Trophoblast cell (in vitro differentiated cells and primary cell): Measurements from ENCODE around the gene INSYN2A. TPM values are rescaled to one million over a fixed set of nuclear protein-coding genes. Genes with fewer than 3 reads are reported as not detected.
A peak's percentile ranks its signal among the peaks of the same experiment; 100 is the strongest.

ENCODE experiments used
- DNase-seq, 2 donors: peaks; one replicate each; pipeline ENCODE4 v3.0.0-alpha.2; 2016
- H2AFZ ChIP-seq: 2 replicates; pipeline ENCODE4 v1.6.1; 2013; ENCODE audit warnings: low read length, moderate library complexity, mild to moderate bottlenecking; ENCODE audit not compliant: insufficient read depth, poor library complexity
- H2AK5ac ChIP-seq: 2 replicates; pipeline ENCODE4 v1.6.1; 2013; ENCODE audit warnings: mild to moderate bottlenecking, low read length
- H2BK120ac ChIP-seq: 2 replicates; pipeline ENCODE4 v1.6.1; 2013; ENCODE audit warnings: low read length, mild to moderate bottlenecking, moderate library complexity; ENCODE audit not compliant: insufficient read depth, poor library complexity
- H2BK12ac ChIP-seq: 2 replicates; pipeline ENCODE4 v1.6.1; 2013; ENCODE audit warnings: mild to moderate bottlenecking, low read length, moderate library complexity
- H2BK5ac ChIP-seq: 2 replicates; pipeline ENCODE4 v1.6.1; 2013; ENCODE audit warnings: low read length, low read depth, moderate library complexity, mild to moderate bottlenecking; ENCODE audit not compliant: poor library complexity
- H3K14ac ChIP-seq: 2 replicates; pipeline ENCODE4 v1.6.1; 2013; ENCODE audit warnings: mild to moderate bottlenecking, low read length
- H3K18ac ChIP-seq: 2 replicates; pipeline ENCODE4 v1.6.1; 2013; ENCODE audit warnings: mild to moderate bottlenecking, low read length
- H3K23ac ChIP-seq: 2 replicates; pipeline ENCODE4 v1.6.1; 2013; ENCODE audit warnings: low read length
- H3K27ac ChIP-seq: 2 replicates; pipeline ENCODE4 v1.5.1; 2013; ENCODE audit warnings: low read depth, mild to moderate bottlenecking, inconsistent platforms, low read length, moderate library complexity
- H3K27me3 ChIP-seq: 2 replicates; pipeline ENCODE4 v1.6.1; 2013; ENCODE audit warnings: inconsistent platforms, mild to moderate bottlenecking, low read length, moderate library complexity; ENCODE audit not compliant: insufficient read depth
- H3K36me3 ChIP-seq, 2 experiments: 1 replicate in 1 of 2; 2 replicates in 1 of 2; pipeline ENCODE4 v1.6.1; 2013; ENCODE audit warnings: low read length in 2 of 2, mild to moderate bottlenecking in 2 of 2, moderate library complexity in 1 of 2; ENCODE audit not compliant: insufficient read depth in 2 of 2, control insufficient read depth in 1 of 2
- H3K4ac ChIP-seq: 2 replicates; pipeline ENCODE4 v1.6.1; 2013; ENCODE audit warnings: low read depth, mild to moderate bottlenecking, low read length, moderate library complexity
- H3K4me1 ChIP-seq, 2 experiments: 1 replicate in 1 of 2; 2 replicates in 1 of 2; pipeline ENCODE4 v1.6.1; 2013; ENCODE audit warnings: low read length in 2 of 2, mild to moderate bottlenecking in 2 of 2, moderate library complexity in 1 of 2; ENCODE audit not compliant: insufficient read depth in 2 of 2, control insufficient read depth in 1 of 2
- H3K4me2 ChIP-seq: 2 replicates; pipeline ENCODE4 v1.6.1; 2013; ENCODE audit warnings: inconsistent platforms, mild to moderate bottlenecking, low read length, moderate library complexity
- H3K4me3 ChIP-seq: 2 replicates; pipeline ENCODE4 v1.5.1; 2013; ENCODE audit warnings: mild to moderate bottlenecking, low read depth, low read length, inconsistent platforms
- H3K79me1 ChIP-seq: one replicate; pipeline ENCODE4 v1.6.1; 2013; ENCODE audit warnings: low read length
- H3K79me2 ChIP-seq: 2 replicates; pipeline ENCODE4 v1.6.1; 2013; ENCODE audit warnings: low read length, mild to moderate bottlenecking; ENCODE audit not compliant: control insufficient read depth, insufficient read depth, poor library complexity
- H3K9ac ChIP-seq: 2 replicates; pipeline ENCODE4 v1.6.1; 2013; ENCODE audit warnings: mild to moderate bottlenecking, low read length
- H3K9me3 ChIP-seq: 2 replicates; pipeline ENCODE4 v1.6.1; 2013; ENCODE audit warnings: low read depth, mild to moderate bottlenecking, control low read depth, inconsistent platforms, low read length; ENCODE audit not compliant: insufficient read depth
- H4K12ac ChIP-seq: 2 replicates; pipeline ENCODE4 v1.6.1; 2013; ENCODE audit warnings: low read depth, mild to moderate bottlenecking, low read length, moderate library complexity
- H4K8ac ChIP-seq: 2 replicates; pipeline ENCODE4 v1.6.1; 2013; ENCODE audit warnings: low read depth, mild to moderate bottlenecking, low read length, moderate library complexity
- H4K91ac ChIP-seq: one replicate; pipeline ENCODE4 v1.6.1; 2013; ENCODE audit warnings: low read depth, mild to moderate bottlenecking, low read length, moderate library complexity
- WGBS: extraction: QIAGEN DNeasy Blood & Tissue Kit; methylation state at CpG from one replicate; pipeline ENCODE4 v1.1.7; 2013; ENCODE audit warnings: missing lambda C conversion rate; ENCODE audit not compliant: insufficient read length, insufficient coverage; ENCODE audit errors: extremely low coverage; 5-methylcytosine and 5-hydroxymethylcytosine counted together
- polyA plus RNA-seq: library from polyadenylated mRNA; stranded (reverse); fragments of 200-250 nt; gene quantifications from 2 replicates; pipeline ENCODE4 v1.2.3, GENCODE V29; 2013

INSYN2A gene
- 0.03 and 0.04 TPM in 2 replicates for polyA plus RNA-seq

GRCh38 chr10:127196282-127197153 is at the start of gene INSYN2A:
TSS of gene INSYN2A (minus strand) at chr10:127196591. CDS start at chr10:127176395, 20,196 bp downstream.
- H3K14ac ChIP-seq, result no peak within 1 kb of the TSS
- H3K9me3 ChIP-seq, result no peaks in the 10 kb centered on the region
- no peak within 1 kb of the TSS for H2AK5ac ChIP-seq
- peak within 1 kb of the TSS; percentile 37 for H3K18ac ChIP-seq
- H3K4me3 ChIP-seq, result peak within 1 kb of the TSS; percentile 66
- H2BK120ac ChIP-seq, result no peak within 1 kb of the TSS
- H2BK5ac ChIP-seq, result no peak within 1 kb of the TSS
- no CpG with 5 or more reads among the region's 81 CpGs for WGBS
- H4K8ac ChIP-seq, result no peak within 1 kb of the TSS
- H2BK12ac ChIP-seq, result no peak within 1 kb of the TSS
- H3K36me3 ChIP-seq, result no peaks in the 10 kb centered on the region
- H4K12ac ChIP-seq, result no peak within 1 kb of the TSS
- no peak within 1 kb of the TSS for H4K91ac ChIP-seq
- H3K79me2 ChIP-seq, result no peaks in the 10 kb centered on the region
- H3K9ac ChIP-seq, result no peak within 1 kb of the TSS
- peaks cover 21% of the 10 kb centered on the region for H3K27me3 ChIP-seq
- no peak within 1 kb of the TSS for H3K27ac ChIP-seq
- H3K79me1 ChIP-seq, result no peaks in the 10 kb centered on the region
- peak within 1 kb of the TSS; percentile 50 for H2AFZ ChIP-seq
- peak within 1 kb of the TSS; percentile 99 for H3K4me2 ChIP-seq
- H3K23ac ChIP-seq, result no peak within 1 kb of the TSS
- peaks cover 19 to 22% of the 10 kb centered on the region in 2 experiments for H3K4me1 ChIP-seq
- no peak within 1 kb of the TSS for H3K4ac ChIP-seq
- DNase-seq, result peak in 1 of 2 donors; percentile 14

- H3K9me3 ChIP-seq, result no peaks in the 10 kb centered on the region
- no CpG with 5 or more reads among the region's 10 CpGs for WGBS
These were observed 49.1 kb upstream of the INSYN2A start for GRCh38 chr10:127245456-127245855.

GRCh38 chr10:127243490-127244272 is 47.3 kb upstream of the INSYN2A start:
- Histone ChIP-seq H2AK5ac (no peak overlapping the region), H4K91ac (no peak overlapping the region)

More at GRCh38 chr10:127245456-127245855, 49.1 kb upstream of the INSYN2A start:
- Histone ChIP-seq H3K36me3 (peaks cover 6 to 13% of the 10 kb centered on the region in 2 experiments), H3K4me3 (no peak overlapping the region), H4K12ac (no peak overlapping the region), H3K4ac (no peak overlapping the region), H3K18ac (no peak overlapping the region), H4K91ac (no peak overlapping the region), H3K27me3 (no peaks in the 10 kb centered on the region), H2BK12ac (no peak overlapping the region), H3K79me1 (no peaks in the 10 kb centered on the region), H4K8ac (no peak overlapping the region), H3K4me1 (no peaks in the 10 kb centered on the region), H3K4me2 (no peak overlapping the region), H3K23ac (no peak overlapping the region), H2BK5ac (no peak overlapping the region), H3K9ac (no peak overlapping the region), H3K27ac (no peak overlapping the region), H3K79me2 (no peaks in the 10 kb centered on the region), H3K14ac (no peak overlapping the region), H2BK120ac (no peak overlapping the region), H2AFZ (no peak overlapping the region), H2AK5ac (no peak overlapping the region)
- DNase-seq, result no peak

GRCh38 chr10:127242914-127243313 is 46.5 kb upstream of the INSYN2A start:
- no peak overlapping the region for H3K4me3 ChIP-seq
- DNase-seq, result no peak
- no peak overlapping the region for H3K23ac ChIP-seq
- H3K9me3 ChIP-seq, result no peaks in the 10 kb centered on the region
- H4K91ac ChIP-seq, result no peak overlapping the region
- H2BK12ac ChIP-seq, result no peak overlapping the region
- no peak overlapping the region for H3K18ac ChIP-seq
- no peak overlapping the region for H4K8ac ChIP-seq
- H4K12ac ChIP-seq, result no peak overlapping the region
- H3K27me3 ChIP-seq, result no peaks in the 10 kb centered on the region
- H3K4me1 ChIP-seq, result no peaks in the 10 kb centered on the region
- H3K14ac ChIP-seq, result no peak overlapping the region
- no peaks in the 10 kb centered on the region for H3K79me1 ChIP-seq
- no peaks in the 10 kb centered on the region for H3K79me2 ChIP-seq
- no peak overlapping the region for H3K9ac ChIP-seq
- H2BK5ac ChIP-seq, result no peak overlapping the region
- no peak overlapping the region for H2AFZ ChIP-seq
- no peak overlapping the region for H2BK120ac ChIP-seq
- no peak overlapping the region for H2AK5ac ChIP-seq
- H3K4me2 ChIP-seq, result no peak overlapping the region
- WGBS, result no CpG with 5 or more reads among the region's 3 CpGs
- peaks cover 0 to under 1% of the 10 kb centered on the region in 2 experiments for H3K36me3 ChIP-seq
- no peak overlapping the region for H3K27ac ChIP-seq
- H3K4ac ChIP-seq, result no peak overlapping the region

More at GRCh38 chr10:127243490-127244272, 47.3 kb upstream of the INSYN2A start:
- H2BK120ac ChIP-seq, result no peak overlapping the region
- no peak overlapping the region for H3K14ac ChIP-seq
- no peak overlapping the region for H3K23ac ChIP-seq
- no peak overlapping the region for H4K8ac ChIP-seq
- no peak overlapping the region for H3K4ac ChIP-seq
- H3K18ac ChIP-seq, result no peak overlapping the region
- DNase-seq, result peak; percentile 56 to 76
- no peak overlapping the region for H3K9ac ChIP-seq
- no peak overlapping the region for H2BK5ac ChIP-seq
- H3K27me3 ChIP-seq, result no peaks in the 10 kb centered on the region
- H3K9me3 ChIP-seq, result no peaks in the 10 kb centered on the region
- H3K79me1 ChIP-seq, result no peaks in the 10 kb centered on the region
- no peak overlapping the region for H3K27ac ChIP-seq
- no peak overlapping the region for H3K4me3 ChIP-seq
- H4K12ac ChIP-seq, result no peak overlapping the region
- no peak overlapping the region for H3K4me2 ChIP-seq
- H2BK12ac ChIP-seq, result no peak overlapping the region
- peaks cover 1 to 5% of the 10 kb centered on the region in 2 experiments for H3K36me3 ChIP-seq
- H2AFZ ChIP-seq, result no peak overlapping the region
- H3K79me2 ChIP-seq, result no peaks in the 10 kb centered on the region
- no CpG with 5 or more reads among the region's 4 CpGs for WGBS
- H3K4me1 ChIP-seq, result no peaks in the 10 kb centered on the region
